RWPE2 (cell line): ENCODE results near the gene TRIO.

Experiments used
- ATAC-seq: fragments of 200-7000 bp; cut with Tn5 transposase; 3 replicates; pipeline ENCODE4 v1.9.1; 2021; ENCODE audit warnings: low read depth
- DNase-seq: peaks from one replicate; pipeline ENCODE4 v3.0.0-alpha.2; 2020; ENCODE audit warnings: low spot score
- H3K27ac ChIP-seq: fragments of 450-650 bp; 2 replicates; pipeline ENCODE4 v1.5.1; 2017; ENCODE audit warnings: mild to moderate bottlenecking; ENCODE audit not compliant: poor library complexity, severe bottlenecking
- H3K27me3 ChIP-seq: fragments of 250-450 bp; sonication (Bioruptor Pico); 2 replicates; pipeline ENCODE4 v1.5.1; 2021; ENCODE audit warnings: mild to moderate bottlenecking, moderate library complexity; ENCODE audit not compliant: insufficient read depth, poor library complexity, severe bottlenecking
- H3K36me3 ChIP-seq: fragments of 250-450 bp; sonication (Bioruptor Pico); 2 replicates; pipeline ENCODE4 v1.5.1; 2020; ENCODE audit warnings: low read depth, mild to moderate bottlenecking, moderate library complexity
- H3K4me1 ChIP-seq: fragments of 250-450 bp; sonication (Bioruptor Pico); 2 replicates; pipeline ENCODE4 v1.5.1; 2021; ENCODE audit warnings: mild to moderate bottlenecking, moderate library complexity; ENCODE audit not compliant: insufficient read depth, poor library complexity, severe bottlenecking
- H3K4me3 ChIP-seq: fragments of 250-450 bp; sonication (Bioruptor Pico); 2 replicates; pipeline ENCODE4 v1.5.1; 2021; ENCODE audit warnings: mild to moderate bottlenecking, moderate library complexity; ENCODE audit not compliant: severe bottlenecking
- H3K9me3 ChIP-seq: fragments of 250-450 bp; sonication (Bioruptor Pico); 2 replicates; pipeline ENCODE4 v1.5.1; 2021; ENCODE audit warnings: mild to moderate bottlenecking, moderate library complexity; ENCODE audit not compliant: severe bottlenecking
- CTCF ChIP-seq: fragments of 450-650 bp; IDR thresholded peaks from one replicate; pipeline ENCODE4 v1.5.1; 2017; ENCODE audit warnings: mild to moderate bottlenecking, moderate library complexity; ENCODE audit not compliant: poor library complexity, severe bottlenecking

The TRIO gene

GRCh38 chr5:14176888-14177287, 33.7 kb downstream of the TRIO start:
- H3K36me3 ChIP-seq, result no peaks in the 10 kb centered on the region
- H3K9me3 ChIP-seq, result no peaks in the 10 kb centered on the region
- H3K4me1 ChIP-seq, result peaks cover 91% of the 10 kb centered on the region
- no peaks in the 10 kb centered on the region for H3K27me3 ChIP-seq
- H3K4me3 ChIP-seq, result no peak overlapping the region
- H3K27ac ChIP-seq, result peak overlapping the region; percentile 98
- ATAC-seq (no peak), DNase-seq (no peak)
- no peak for TF ChIP-seq CTCF

DNA sequence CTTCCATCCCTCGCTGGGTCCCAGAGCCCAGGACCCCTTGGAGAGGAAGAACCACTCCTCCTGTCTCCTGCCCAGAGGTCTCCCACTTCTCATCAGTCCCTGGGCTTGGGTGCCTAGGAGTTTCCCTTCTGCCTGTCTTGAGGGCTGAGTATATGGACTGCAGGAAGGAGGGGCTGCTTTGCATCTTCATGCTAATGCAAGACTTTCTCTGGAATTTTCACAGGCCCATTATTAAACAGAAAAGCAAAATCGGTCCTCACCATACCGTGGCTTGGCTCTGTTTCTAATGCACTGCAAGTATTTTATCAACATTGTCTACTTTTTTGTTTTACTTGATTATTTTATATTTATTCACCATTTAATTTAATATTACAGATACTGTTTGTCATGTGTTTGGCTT, 34.5 kb downstream of the TRIO start:
- H3K4me1 ChIP-seq, result peaks cover 92% of the 10 kb centered on the region
- no peaks in the 10 kb centered on the region for H3K36me3 ChIP-seq
- ATAC-seq (no peak), DNase-seq (no peak)
- no peaks in the 10 kb centered on the region for H3K9me3 ChIP-seq
- peak overlapping the region; percentile 98 for H3K27ac ChIP-seq
- H3K27me3 ChIP-seq, result no peaks in the 10 kb centered on the region
- TF ChIP-seq CTCF, result no peak
- H3K4me3 ChIP-seq, result no peak overlapping the region

DNA sequence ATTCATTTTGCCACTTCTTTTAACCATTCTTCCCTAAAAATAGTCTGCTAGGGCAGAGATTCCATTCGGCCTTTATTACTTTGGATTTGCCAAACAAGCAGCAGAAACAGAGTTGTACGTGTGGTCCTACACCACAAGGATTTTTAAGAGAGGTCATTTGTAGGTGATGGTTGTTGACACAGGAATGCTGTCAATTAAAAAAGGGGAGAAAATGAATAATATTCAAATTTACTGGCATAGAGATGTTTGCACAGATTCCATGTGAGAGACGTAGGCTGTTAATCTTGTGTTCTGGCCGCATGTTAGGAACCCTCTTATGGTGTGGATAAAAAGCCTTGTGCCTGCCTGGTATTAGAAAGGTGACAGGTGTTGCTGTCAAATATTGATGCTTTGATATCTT, 34.9 kb downstream of the TRIO start:
- ATAC-seq, result no peak
- Histone ChIP-seq H3K27ac (peak overlapping the region; percentile 98), H3K9me3 (no peaks in the 10 kb centered on the region), H3K36me3 (no peaks in the 10 kb centered on the region), H3K27me3 (no peaks in the 10 kb centered on the region), H3K4me3 (no peak overlapping the region), H3K4me1 (peaks cover 93% of the 10 kb centered on the region)
- no peak for TF ChIP-seq CTCF
- DNase-seq, result no peak

DNA sequence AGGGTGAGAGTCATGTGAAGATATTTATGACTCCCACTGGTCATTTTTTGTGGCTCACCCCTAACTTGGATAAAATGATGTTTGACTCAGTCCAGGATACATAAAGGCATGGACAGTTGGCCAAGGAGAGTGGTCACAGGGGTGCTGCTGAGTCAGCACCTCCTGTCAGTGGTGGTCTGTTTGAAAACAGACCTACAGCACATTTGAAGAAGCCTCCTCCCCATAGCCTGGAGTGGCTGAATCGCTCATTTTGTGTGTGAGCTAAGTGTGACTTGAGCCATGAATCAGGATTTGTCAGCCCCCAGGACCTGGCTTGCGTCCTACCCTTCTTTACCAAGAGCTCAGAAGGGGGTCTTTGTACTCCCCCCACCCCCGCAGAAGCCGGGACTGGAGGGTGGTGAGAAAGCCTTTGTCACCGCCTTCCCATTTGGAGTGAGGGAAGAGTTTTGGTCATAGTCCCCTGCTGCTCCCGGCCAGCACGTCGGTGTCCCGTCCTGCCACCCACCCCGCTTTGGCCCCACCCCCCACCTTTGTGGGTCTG, 35.6 kb downstream of the TRIO start:
- no peak overlapping the region for H3K4me3 ChIP-seq
- TF ChIP-seq CTCF, result no peak
- no peak for DNase-seq
- H3K36me3 ChIP-seq, result no peaks in the 10 kb centered on the region
- no peaks in the 10 kb centered on the region for H3K27me3 ChIP-seq
- peak overlapping the region; percentile 98 for H3K27ac ChIP-seq
- H3K9me3 ChIP-seq, result no peaks in the 10 kb centered on the region
- H3K4me1 ChIP-seq, result peaks cover 93% of the 10 kb centered on the region
- peak; percentile 11; the same call in 2 of the 3 replicates for ATAC-seq

DNA sequence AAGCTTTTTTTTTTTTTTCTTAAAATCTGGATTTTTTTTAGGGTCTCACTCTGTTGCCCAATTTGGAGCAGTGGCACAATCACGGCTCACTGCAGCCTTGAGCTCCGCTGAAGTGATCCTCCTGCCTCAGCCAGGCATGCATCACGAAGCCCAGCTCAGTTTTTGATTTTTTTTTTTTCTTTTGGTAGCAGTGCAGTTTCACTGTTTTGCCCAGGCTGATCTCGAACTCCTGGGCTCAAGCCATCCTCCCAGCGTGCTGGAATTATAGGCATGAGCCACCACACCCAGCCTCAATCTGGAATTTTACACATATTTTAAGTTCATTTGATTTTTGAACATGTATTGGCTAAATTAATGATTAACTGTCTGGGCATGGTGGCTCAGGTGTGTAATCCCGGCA, 36.3 kb downstream of the TRIO start:
- Histone ChIP-seq H3K27me3 (no peaks in the 10 kb centered on the region), H3K9me3 (no peaks in the 10 kb centered on the region), H3K4me3 (no peak overlapping the region), H3K27ac (peak overlapping the region; percentile 98), H3K36me3 (no peaks in the 10 kb centered on the region), H3K4me1 (peaks cover 93% of the 10 kb centered on the region)
- no peak for TF ChIP-seq CTCF
- no peak for ATAC-seq
- DNase-seq, result no peak
